K562 (cell line): ENCODE results near the gene ARHGAP24. TPM values are rescaled to one million over a fixed set of nuclear protein-coding genes. Genes with fewer than 3 reads are reported as not detected.

Experiments
- ATAC-seq: fragments of 200-7000 bp; cut with Tn5 transposase; 3 replicates; pipeline ENCODE4 v1.9.1; 2020; ENCODE audit warnings: moderate library complexity
- BruUV-seq: library from RNA; stranded (reverse); fragments of 400-500 nt; replicated peaks from 2 replicates; lab custom pipeline; 2021; lab: Mats Ljungman, UMichigan
- CTCF ChIA-PET: fragments of 300-600 bp; formaldehyde crosslinking; extraction: SDS; loops from one replicate; lab custom pipeline; 2021; ENCODE audit warnings: low intra/inter-chr PET ratio; lab: Yijun Ruan, JAX
- POLR2A ChIA-PET: fragments of 300-600, 350-650 bp; sonication (Branson Sonifier 250); formaldehyde crosslinking; extraction: SDS; loops from one replicate; lab custom pipeline; 2021; ENCODE audit warnings: antibody characterized with exemption, inconsistent platforms; lab: Yijun Ruan, JAX
- DNase-seq, 4 experiments: peaks; one replicate each; pipeline versions ENCODE4 v3.0.0 to v3.0.0-alpha.2; 2011 to 2018; ENCODE audit warnings: low spot score in 3 of 4, mixed read lengths in 3 of 4; ENCODE audit errors: extremely low read depth in 1 of 4
- FAIRE-seq: peaks from 2 replicates; lab custom pipeline; 2011; peaks lifted over from hg19 to GRCh38; lab: Jason Lieb, UNC
- H2AFZ ChIP-seq: 2 replicates; pipeline ENCODE4 v1.6.0; 2011; ENCODE audit warnings: low read depth, low read length, control low read depth, inconsistent platforms
- H3K27ac ChIP-seq: fragments of 200-600 bp; 3 replicates; pipeline ENCODE4 v1.8.0; 2011; ENCODE audit warnings: low read depth, mild to moderate bottlenecking, control low read depth, inconsistent platforms, low read length, moderate library complexity, mixed read lengths; ENCODE audit errors: extremely low read depth
- H3K27me3 ChIP-seq, 2 experiments: fragments of 300-600 bp in 1 of 2; 2 replicates in 1 of 2; 3 replicates in 1 of 2; pipeline versions ENCODE4 v1.6.0 to v1.8.0; 2011; ENCODE audit warnings: inconsistent platforms in 2 of 2, low read length in 2 of 2, mild to moderate bottlenecking in 1 of 2, mixed read lengths in 1 of 2, moderate library complexity in 1 of 2; ENCODE audit not compliant: control insufficient read depth in 2 of 2, insufficient read depth in 2 of 2
- H3K36me3 ChIP-seq: fragments of 300-600 bp; 3 replicates; pipeline ENCODE4 v1.8.0; 2011; ENCODE audit warnings: mild to moderate bottlenecking, low read length, inconsistent platforms; ENCODE audit not compliant: control insufficient read depth, insufficient read depth
- H3K4me1 ChIP-seq, 2 experiments: fragments of 200-600 bp in 1 of 2; replicated peaks in 1 of 2; 2 replicates in 1 of 2; 3 replicates in 1 of 2; pipeline versions ENCODE4 v1.5.1 to v1.8.0; 2011; ENCODE audit warnings: inconsistent platforms in 2 of 2, low read length in 2 of 2, mild to moderate bottlenecking in 1 of 2, mixed read lengths in 1 of 2, moderate library complexity in 1 of 2; ENCODE audit not compliant: control insufficient read depth in 2 of 2, insufficient read depth in 2 of 2
- H3K4me2 ChIP-seq: 2 replicates; pipeline ENCODE4 v1.6.1; 2011; ENCODE audit warnings: low read length, control low read depth, inconsistent platforms, mixed read lengths; ENCODE audit not compliant: insufficient read depth
- H3K4me3 ChIP-seq: fragments of 200-600 bp; sonication (generic), shearing (Covaris generic); 2 replicates; pipeline ENCODE4 v1.5.1; 2016; ENCODE audit warnings: control low read depth, inconsistent platforms
- H3K79me2 ChIP-seq: fragments of 200-600 bp; 3 replicates; pipeline ENCODE4 v1.8.0; 2011; ENCODE audit warnings: low read length, inconsistent platforms; ENCODE audit not compliant: control insufficient read depth, insufficient read depth
- H3K9ac ChIP-seq, 2 experiments: 2 replicates each; pipeline versions ENCODE4 v1.6.0 to v1.6.1; 2011; ENCODE audit warnings: low read depth in 2 of 2, low read length in 2 of 2, control low read depth in 1 of 2, inconsistent platforms in 1 of 2, mild to moderate bottlenecking in 1 of 2, mixed read lengths in 1 of 2; ENCODE audit not compliant: insufficient read depth in 1 of 2
- H3K9me1 ChIP-seq: one replicate; pipeline ENCODE4 v1.6.0; 2011; ENCODE audit warnings: inconsistent platforms, mild to moderate bottlenecking, low read length, moderate library complexity; ENCODE audit not compliant: control insufficient read depth, insufficient read depth
- H3K9me3 ChIP-seq: replicated peaks from 2 replicates; pipeline ENCODE4 v1.5.1; 2011; ENCODE audit warnings: low read depth, low read length, inconsistent platforms; ENCODE audit not compliant: control insufficient read depth, insufficient read depth
- H4K20me1 ChIP-seq: replicated peaks from 2 replicates; pipeline ENCODE4 v1.6.1; 2011; ENCODE audit warnings: low read length, inconsistent platforms, mixed read lengths; ENCODE audit not compliant: control insufficient read depth, insufficient read depth
- C11orf30 ChIP-seq: fragments of 450-650 bp; IDR thresholded peaks from 2 replicates; pipeline ENCODE4 v1.6.1; 2016; ENCODE audit warnings: low read depth, mild to moderate bottlenecking
- CHD1 ChIP-seq: fragments of 200-600 bp; sonication (generic); IDR thresholded peaks from one replicate; pipeline ENCODE4 v1.6.1; 2012; ENCODE audit warnings: mild to moderate bottlenecking, moderate library complexity, low read length, inconsistent platforms
- HES1 ChIP-seq: fragments of 450-650 bp; IDR thresholded peaks from 2 replicates; pipeline ENCODE4 v1.6.1; 2016; ENCODE audit warnings: low read depth, mild to moderate bottlenecking, moderate library complexity
- KDM4B ChIP-seq, 2 experiments: fragments of 450-650 bp in 1 of 2; sonication (generic) in 1 of 2; IDR thresholded peaks; 2 replicates each; pipeline ENCODE4 v1.6.1; 2016 to 2017; ENCODE audit warnings: borderline replicate concordance in 2 of 2, antibody characterized with exemption in 1 of 2, low read depth in 1 of 2, mild to moderate bottlenecking in 1 of 2
- KLF13 ChIP-seq: fragments of 450-650 bp; IDR thresholded peaks from 2 replicates; pipeline ENCODE4 v1.6.1; 2016; ENCODE audit warnings: missing genetic modification characterization, low read depth, mild to moderate bottlenecking, missing compliant biosample characterization, moderate library complexity, borderline replicate concordance
- MCM5 ChIP-seq: fragments of 450-650 bp; IDR thresholded peaks from 2 replicates; pipeline ENCODE4 v1.6.1; 2016; ENCODE audit warnings: low read depth
- NCOA6 ChIP-seq: fragments of 450-650 bp; IDR thresholded peaks from 2 replicates; pipeline ENCODE4 v1.6.1; 2017; ENCODE audit warnings: mild to moderate bottlenecking
- PURB ChIP-seq: sonication (generic); formaldehyde crosslinking; IDR thresholded peaks from 2 replicates; pipeline ENCODE4 v1.9.0; 2021; ENCODE audit warnings: low read depth, mild to moderate bottlenecking, missing genetic modification reagents
- ZC3H11A ChIP-seq: IDR thresholded peaks from 2 replicates; pipeline ENCODE4 v1.6.1; 2012; ENCODE audit warnings: low read depth, low read length, improper control_type of control experiment
- ZNF239 ChIP-seq: fragments of 250-450 bp; sonication (Bioruptor Pico); IDR thresholded peaks from 2 replicates; pipeline ENCODE4 v1.4.0; 2020; ENCODE audit warnings: mild to moderate bottlenecking
- WGBS: fragments of 100-300 bp; shearing (Covaris generic); methylation state at CpG from one replicate; pipeline ENCODE4 v1.1.6; 2016; ENCODE audit warnings: low coverage, mixed read lengths; ENCODE audit not compliant: insufficient coverage; ENCODE audit errors: missing lambda C conversion rate; 5-methylcytosine and 5-hydroxymethylcytosine counted together
- in situ Hi-C: fragments of 300-500 bp; cut with MboI; formaldehyde crosslinking; loops from 4 replicates; pipeline ENCODE4 v1.15.0; 2018; ENCODE audit warnings: inconsistent platforms, mixed read lengths
- intact Hi-C: fragments of 100-400 bp; cut with micrococcal nuclease; formaldehyde crosslinking; loops from 2 replicates; pipeline ENCODE4 v1.14.2; 2022
- polyA plus RNA-seq, 8 experiments: library from polyadenylated mRNA; depleted of rRNA in 4 of 8; stranded (reverse) in 5 of 8; unstranded in 3 of 8; fragments of >200 nt; fragmentation: Nextera tagmentation in 2 of 8; fragmentation: Illumina TruSeq in 1 of 8; extraction: Ambion mirVana in 2 of 8; extraction: Trizol in 1 of 8; gene quantifications; 2 replicates each; pipeline versions ENCODE4 v1.2.1 to v1.2.3, GENCODE V29; 2011 to 2014; ENCODE audit warnings: inconsistent platforms in 1 of 8, missing spikeins in 1 of 8
- total RNA-seq, 7 experiments: library from RNA; depleted of rRNA in 6 of 7; stranded (reverse); fragments of >200 nt in 6 of 7; fragmentation: Illumina TruSeq in 2 of 7; extraction: Trizol in 2 of 7; gene quantifications; 2 replicates each; pipeline versions ENCODE4 v1.2.1 to v1.2.3, GENCODE V29; 2011 to 2021; ENCODE audit warnings: low replicate concordance in 1 of 7

ARHGAP24 gene
- total and polyA plus RNA-seq, 9 of the 15 experiments (the other 6 are each of a cell fraction or from before 2014, with no cell fraction given) = 8.0 to 22.6 (median 14.0) TPM

GRCh38 chr4:86001591-86001990 lies 526.6 kb downstream of the ARHGAP24 start:
- CTCF ChIA-PET = no interaction called here
- no peak overlapping the region for H3K4me2 ChIP-seq
- no TSS peak for BruUV-seq

GRCh38 chr4:86004030-86004429 lies 529.1 kb downstream of the ARHGAP24 start:
- POLR2A ChIA-PET = no interaction called here
- Histone ChIP-seq H3K79me2 (no peaks in the 10 kb centered on the region), H3K27ac (no peak overlapping the region), H3K4me2 (no peak overlapping the region), H3K9me1 (no peaks in the 10 kb centered on the region), H3K9me3 (no peaks in the 10 kb centered on the region), H3K4me3 (no peak overlapping the region), H3K36me3 (0 out of 3 replicates have a peak, but pooled peaks cover 3% of the 10 kb centered on the region), H3K27me3 (no peaks in the 10 kb centered on the region), H2AFZ (no peak overlapping the region), H4K20me1 (no peaks in the 10 kb centered on the region), H3K4me1 (no peaks in the 10 kb centered on the region), H3K9ac (no peak overlapping the region)
- no peak for DNase-seq
- ATAC-seq = no peak
- FAIRE-seq = no peak
- TF ChIP-seq NCOA6 (no peak), PURB (CRISPR knock-in tag) (no peak)
- WGBS = 29% methylated on average over 2 of the region's 2 CpGs
- BruUV-seq = no TSS peak
- in situ Hi-C loops (no loop called here), intact Hi-C loops (no loop called here)
- CTCF ChIA-PET = no interaction called here

More at GRCh38 chr4:86001591-86001990, 526.6 kb downstream of the ARHGAP24 start:
- Histone ChIP-seq H3K9me3 (no peaks in the 10 kb centered on the region), H4K20me1 (no peaks in the 10 kb centered on the region), H3K27ac (no peak overlapping the region), H2AFZ (no peak overlapping the region), H3K79me2 (no peaks in the 10 kb centered on the region), H3K4me3 (no peak overlapping the region), H3K36me3 (0 out of 3 replicates have a peak, but pooled peaks cover 3% of the 10 kb centered on the region), H3K9me1 (no peaks in the 10 kb centered on the region), H3K4me1 (no peaks in the 10 kb centered on the region), H3K27me3 (no peaks in the 10 kb centered on the region), H3K9ac (no peak overlapping the region)
- intact Hi-C loops = no loop called here
- no peak for ATAC-seq
- POLR2A ChIA-PET = no interaction called here
- no peak for DNase-seq
- in situ Hi-C loops = no loop called here
- TF ChIP-seq C11orf30 (no peak), KDM4B (IDR thresholded peaks at IDR 0.05; ENCODE audit: borderline replicate concordance in 2 of 2, low read depth in 1 of 2) (no peak), MCM5 (no peak), CHD1 (no peak), HES1 (no peak), ZC3H11A (no peak), KLF13 (tag) (no peak), ZNF239 (CRISPR knock-in tag) (no peak)
- no peak for FAIRE-seq
- 60% methylated on average over 2 of the region's 2 CpGs for WGBS
